Measurements from ENCODE around the gene GPATCH2.
"Not testable (repeated sequence)": the region's sequence is repeated elsewhere in the genome, so short reads cannot be mapped to it uniquely, and the experiment has no call there.

GPATCH2 gene

GRCh38 chr1:217433664-217434063 lies 197.2 kb downstream of the GPATCH2 start:
- no peak for DNase-seq

DNA sequence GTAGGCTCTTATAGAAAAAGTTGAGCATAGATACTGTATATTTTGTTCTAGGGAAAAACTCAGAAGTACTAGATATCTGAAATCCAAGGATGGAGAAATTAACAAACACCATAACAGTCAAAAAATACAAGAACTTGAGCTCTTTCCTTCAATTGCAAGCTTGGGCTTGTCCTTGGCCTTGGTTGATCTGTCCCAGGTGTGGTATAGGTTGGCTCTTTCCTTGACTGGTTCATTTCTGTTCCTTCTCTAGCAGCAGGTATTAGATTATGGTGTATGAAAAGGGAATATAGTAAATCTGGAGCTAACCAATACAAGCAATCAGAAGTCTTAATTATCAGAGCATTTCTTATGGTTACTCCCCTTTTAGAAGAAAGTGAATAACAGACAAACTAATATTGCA lies 198.6 kb downstream of the GPATCH2 start:
- no peak for DNase-seq

- no peak for DNase-seq
Observed at GRCh38 chr1:217431395-217431794, 199.5 kb downstream of the GPATCH2 start.

DNA sequence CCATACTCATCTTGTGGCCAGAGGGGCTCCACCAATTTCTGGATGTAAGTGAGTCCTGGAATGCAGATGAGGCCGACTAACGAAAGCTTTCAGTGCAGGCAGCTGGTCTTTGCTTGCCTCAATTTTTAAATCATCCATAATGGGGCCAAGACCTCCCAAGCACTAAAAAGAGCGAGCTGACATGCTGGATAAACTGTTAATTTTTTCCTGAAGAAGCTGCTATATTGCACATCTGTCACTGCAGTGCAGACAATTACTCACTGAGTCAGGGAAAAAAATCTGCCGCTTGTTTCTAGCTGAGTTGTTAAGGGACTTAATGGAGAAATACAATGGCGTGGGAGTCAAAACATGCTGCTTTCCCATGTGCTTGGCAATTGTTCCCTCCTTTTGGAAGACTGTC lies 205.5 kb downstream of the GPATCH2 start:
- DNase-seq = no peak

DNA sequence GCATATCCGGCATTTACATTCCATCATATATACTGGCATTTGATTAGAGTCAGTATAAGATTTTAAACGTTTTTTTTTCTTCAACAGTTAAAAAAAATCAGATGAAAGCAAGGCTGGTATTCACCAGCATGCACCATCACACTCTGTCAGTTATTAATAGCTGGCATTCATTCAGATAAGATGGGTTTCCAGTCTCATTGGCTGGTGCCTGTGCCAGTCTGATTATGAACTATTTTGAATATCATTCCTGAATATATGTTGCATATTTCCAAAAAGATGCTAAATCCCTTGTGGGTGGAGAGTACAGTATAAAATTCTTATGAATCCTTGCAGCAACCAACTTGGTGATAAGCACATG lies 211.7 kb downstream of the GPATCH2 start:
- DNase-seq = no peak

DNA sequence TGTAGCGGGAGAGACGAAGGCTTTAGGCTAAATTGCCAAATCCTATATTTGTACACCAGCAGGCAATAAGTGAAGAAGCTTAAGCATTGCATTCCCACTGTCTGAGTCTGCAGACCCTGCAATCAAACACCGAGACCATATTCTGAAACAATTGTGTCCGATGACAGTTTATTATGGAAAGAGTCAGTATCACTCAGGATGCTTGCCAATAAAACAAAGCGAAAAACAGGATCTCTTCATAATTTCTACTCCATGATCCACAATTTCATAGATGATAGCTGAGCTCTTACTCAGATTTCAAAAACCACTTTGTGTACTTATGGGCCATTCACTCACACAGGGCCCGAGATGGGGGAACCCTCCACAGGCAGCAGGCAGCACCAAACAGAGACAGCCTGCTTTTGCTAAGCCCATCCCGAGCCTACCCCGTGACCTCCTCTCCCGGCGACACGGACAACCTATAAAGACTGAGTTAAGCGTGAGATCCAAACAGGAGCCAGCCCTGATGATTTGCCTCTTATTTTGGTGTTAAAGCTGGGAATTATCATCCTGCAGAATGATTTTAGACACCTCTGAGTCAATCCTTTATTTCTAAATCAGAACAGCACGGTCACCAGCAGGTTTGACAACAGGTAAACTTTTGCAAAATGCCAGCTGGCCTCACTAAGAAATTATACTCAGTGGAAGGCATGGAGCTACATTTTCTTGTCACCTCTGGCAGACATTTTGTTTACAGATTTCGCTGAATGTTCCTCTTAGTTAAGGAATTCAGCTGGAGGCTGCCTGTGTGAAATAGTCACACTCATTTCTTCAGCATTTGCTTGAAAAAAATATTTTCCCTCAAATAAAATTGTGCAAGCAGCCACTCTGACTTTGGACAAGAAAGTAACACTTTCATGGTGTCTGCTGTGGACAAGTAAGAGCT lies 212.4 kb downstream of the GPATCH2 start:
- DNase-seq = no peak

- DNase-seq = no peak
Observed at GRCh38 chr1:217417363-217417762, 213.5 kb downstream of the GPATCH2 start.

DNA sequence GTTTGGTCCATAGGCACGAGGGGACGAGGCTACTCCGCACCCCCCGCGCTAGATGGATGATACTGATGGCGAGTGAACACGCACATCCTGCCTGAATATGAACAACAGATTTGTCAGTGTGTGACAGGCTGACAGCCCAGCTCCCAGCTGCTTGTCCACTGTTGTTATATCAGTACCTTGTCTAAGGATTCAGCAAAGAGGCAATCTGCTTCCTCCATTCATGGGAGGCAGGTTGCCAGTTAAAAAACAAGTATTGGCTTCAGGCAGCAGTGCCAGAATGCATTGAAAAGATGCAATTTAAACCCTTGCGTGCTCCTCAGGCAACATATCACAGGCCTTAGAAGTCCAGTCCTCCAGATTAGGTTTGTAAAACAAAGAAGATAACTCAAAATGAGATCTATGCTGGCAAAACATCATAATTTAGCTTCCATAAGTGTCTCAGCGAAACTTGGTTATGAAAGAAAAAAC lies 223.3 kb downstream of the GPATCH2 start:
- DNase-seq = no peak

DNA sequence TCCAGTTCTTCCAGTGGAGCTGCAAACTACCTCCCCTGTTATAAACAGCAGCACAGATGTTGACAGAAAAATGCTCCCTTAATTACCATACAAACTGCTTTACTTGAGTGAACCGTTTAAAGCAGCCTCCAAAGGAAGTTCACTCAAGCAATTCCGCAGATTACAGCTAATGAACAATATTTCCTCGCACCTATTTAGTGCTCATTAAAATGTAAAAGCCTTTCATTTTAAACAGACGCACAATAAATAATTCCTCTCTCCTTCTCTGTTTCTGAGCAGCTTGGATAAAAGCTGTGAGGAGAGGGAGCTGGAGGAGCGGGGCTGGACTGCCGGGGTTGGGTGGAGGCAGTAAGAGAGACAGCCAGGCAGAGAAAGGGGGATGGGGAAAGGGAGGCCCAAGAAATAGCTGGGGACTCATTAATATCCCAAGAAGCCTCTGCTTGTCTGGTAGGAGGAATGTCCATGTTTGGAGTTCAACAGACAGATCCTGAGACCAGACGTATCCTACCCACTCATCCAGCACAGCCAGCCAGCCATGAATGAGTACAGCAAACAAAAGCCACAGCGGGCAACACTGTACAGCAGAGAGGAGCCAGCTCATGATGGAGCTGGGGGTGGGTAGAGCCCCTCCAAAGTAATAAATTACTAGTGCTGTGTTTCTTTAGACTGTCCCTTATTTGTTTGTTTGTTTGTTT lies 227.7 kb downstream of the GPATCH2 start:
- DNase-seq = no peak

DNA sequence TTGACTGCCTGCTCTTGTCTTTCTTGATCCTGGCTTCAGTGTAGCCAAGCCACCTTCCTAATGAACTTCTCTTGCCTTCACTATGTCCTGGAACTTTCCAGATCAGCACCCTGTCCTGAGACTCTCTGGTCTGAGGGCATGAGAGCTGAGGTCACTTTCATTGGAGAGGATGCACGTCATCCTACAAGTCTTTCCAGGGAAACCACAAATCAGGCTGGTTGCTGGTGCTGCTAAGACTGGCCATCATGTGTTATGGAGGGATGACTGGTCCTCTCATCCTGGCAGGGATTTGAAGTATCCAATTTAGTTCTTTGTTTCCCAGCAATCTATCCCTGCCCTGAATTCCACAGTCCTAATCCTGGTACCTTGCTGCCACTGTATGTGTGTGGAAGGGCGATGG lies 228.6 kb downstream of the GPATCH2 start:
- DNase-seq = no peak

DNA sequence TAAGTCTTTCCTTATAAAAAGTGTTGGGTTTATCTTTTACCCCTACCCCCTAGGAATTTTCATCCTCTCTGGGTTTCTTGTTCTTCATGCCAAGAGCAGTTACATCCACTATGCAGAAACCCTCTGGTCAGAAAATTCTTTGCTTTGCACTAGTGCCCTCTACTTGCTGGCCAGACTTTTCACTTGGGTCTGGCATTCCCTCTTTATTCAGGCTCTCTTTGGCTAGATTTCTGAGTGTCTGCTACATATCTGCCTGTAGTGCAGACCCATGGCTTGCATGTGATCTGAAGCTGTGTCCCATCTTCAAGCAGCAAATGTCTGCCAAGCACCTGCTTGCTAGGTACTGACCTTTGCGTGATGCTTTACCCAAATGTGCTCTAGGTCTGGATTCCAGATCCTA lies 237.0 kb downstream of the GPATCH2 start:
- DNase-seq = no peak

- DNase-seq = no peak
Observed at GRCh38 chr1:217392441-217392840, 238.4 kb downstream of the GPATCH2 start.

- DNase-seq = no peak
Observed at GRCh38 chr1:217389895-217390294, 241.0 kb downstream of the GPATCH2 start.

- no peak for DNase-seq
Observed at GRCh38 chr1:217388522-217389065, 242.3 kb downstream of the GPATCH2 start.

- DNase-seq = not testable (repeated sequence)
Observed at GRCh38 chr1:217381773-217382172, 249.1 kb downstream of the GPATCH2 start.

DNA sequence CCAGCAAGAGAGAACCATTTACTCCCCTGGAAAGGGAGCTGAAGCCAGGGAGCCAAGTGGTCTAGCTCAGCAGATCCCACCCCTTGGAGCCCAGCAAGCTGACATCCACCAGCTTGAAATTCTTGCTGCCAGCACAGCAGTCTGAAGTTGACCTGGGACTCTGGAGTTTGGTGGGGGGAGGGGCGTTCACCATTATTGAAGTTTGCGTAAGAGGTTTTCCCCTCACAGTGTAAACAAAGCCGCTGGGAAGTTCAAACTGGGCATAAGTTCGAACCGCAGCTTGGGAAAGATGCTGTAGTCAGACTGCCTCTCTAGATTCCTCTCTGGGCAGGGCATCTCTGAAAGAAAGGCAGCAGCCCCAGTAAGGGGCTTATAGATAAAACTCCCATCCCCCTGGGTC lies 251.1 kb downstream of the GPATCH2 start:
- not testable (repeated sequence) for DNase-seq

GRCh38 chr1:217379336-217379735 lies 251.6 kb downstream of the GPATCH2 start:
- no peak for DNase-seq

Data from NCI-H748 treated with DMSO at 0.1 percent for 48 hours (cell line).